H1 (cell line): ENCODE measurements around the gene GUCA1A. TPM values are rescaled to one million over a fixed set of nuclear protein-coding genes. Genes with fewer than 3 reads are reported as not detected.

ENCODE experiments used
- CTCF ChIA-PET: fragments of 300-600 bp; sonication (Branson Sonifier 250); formaldehyde crosslinking; loops from one replicate; lab custom pipeline; 2021; ENCODE audit not compliant: partially characterized antibody; lab: Charles Lee
- POLR2A ChIA-PET: fragments of 300-600 bp; sonication (Branson Sonifier 250); formaldehyde crosslinking; loops from one replicate; lab custom pipeline; 2021; ENCODE audit warnings: inconsistent platforms; ENCODE audit not compliant: partially characterized antibody; lab: Charles Lee
- DNase-seq, 2 experiments: peaks; one replicate each; pipeline versions ENCODE4 v3.0.0 to v3.0.0-alpha.2; 2010 to 2022; ENCODE audit warnings: low spot score in 2 of 2, low read depth in 1 of 2, mixed read lengths in 1 of 2
- FAIRE-seq: peaks from 2 replicates; lab custom pipeline; 2011; peaks lifted over from hg19 to GRCh38; lab: Jason Lieb, UNC
- H2AFZ ChIP-seq: 2 replicates; pipeline ENCODE4 v1.8.1; 2012; ENCODE audit warnings: low read length, inconsistent platforms
- H2AK5ac ChIP-seq: 2 replicates; pipeline ENCODE4 v1.6.1; 2013; ENCODE audit warnings: low read depth, low read length
- H2BK120ac ChIP-seq: replicated peaks from 2 replicates; pipeline ENCODE3; 2013; ENCODE audit warnings: low read depth, low read length, inconsistent platforms
- H2BK12ac ChIP-seq: 2 replicates; pipeline ENCODE4 v1.6.1; 2013; ENCODE audit warnings: low read depth, low read length
- H2BK15ac ChIP-seq: 2 replicates; pipeline ENCODE4 v1.6.1; 2013; ENCODE audit warnings: low read length
- H2BK20ac ChIP-seq: 2 replicates; pipeline ENCODE4 v1.6.1; 2013; ENCODE audit warnings: low read length
- H2BK5ac ChIP-seq: 2 replicates; pipeline ENCODE4 v1.6.1; 2013; ENCODE audit warnings: low read depth, low read length
- H3K14ac ChIP-seq: 2 replicates; pipeline ENCODE4 v1.6.1; 2013; ENCODE audit warnings: inconsistent platforms; ENCODE audit not compliant: insufficient read length
- H3K18ac ChIP-seq: 2 replicates; pipeline ENCODE4 v1.6.1; 2013; ENCODE audit warnings: low read length; ENCODE audit errors: extremely low read depth
- H3K23ac ChIP-seq: 2 replicates; pipeline ENCODE4 v1.6.1; 2013; ENCODE audit warnings: inconsistent platforms; ENCODE audit not compliant: insufficient read length
- H3K23me2 ChIP-seq: 2 replicates; pipeline ENCODE4 v1.6.1; 2013; ENCODE audit warnings: low read depth, low read length
- H3K27ac ChIP-seq: 2 replicates; pipeline ENCODE4 v1.6.1; 2011; ENCODE audit warnings: low read depth, low read length, inconsistent platforms
- H3K27me3 ChIP-seq, 4 experiments: replicated peaks in 1 of 4; 1 replicate in 1 of 4; 2 replicates in 3 of 4; pipeline versions ENCODE4 v1.6.1 to v1.8.1; 2011 to 2013; ENCODE audit warnings: low read length in 3 of 4, mild to moderate bottlenecking in 3 of 4, inconsistent platforms in 2 of 4, mixed read lengths in 2 of 4, moderate library complexity in 1 of 4; ENCODE audit not compliant: control insufficient read depth in 3 of 4, insufficient read depth in 3 of 4; ENCODE audit errors: extremely low read depth in 1 of 4
- H3K36me3 ChIP-seq, 4 experiments: 2 replicates each; pipeline versions ENCODE4 v1.6.1 to v1.8.1; 2011 to 2013; ENCODE audit warnings: mild to moderate bottlenecking in 4 of 4, low read length in 3 of 4, moderate library complexity in 2 of 4, control low read depth in 1 of 4, inconsistent platforms in 1 of 4; ENCODE audit not compliant: insufficient read depth in 4 of 4, control insufficient read depth in 2 of 4
- H3K4ac ChIP-seq: replicated peaks from 2 replicates; pipeline ENCODE3; 2013; ENCODE audit warnings: low read length, low read depth, mixed read lengths, inconsistent platforms; ENCODE audit not compliant: insufficient read length
- H3K4me1 ChIP-seq, 4 experiments: replicated peaks in 1 of 4; 1 replicate in 1 of 4; 2 replicates in 3 of 4; pipeline versions ENCODE4 v1.6.1 to v1.8.1; 2011 to 2013; ENCODE audit warnings: low read length in 3 of 4, inconsistent platforms in 2 of 4, mixed read lengths in 1 of 4; ENCODE audit not compliant: insufficient read depth in 4 of 4, control insufficient read depth in 3 of 4
- H3K4me2 ChIP-seq, 2 experiments: 2 replicates each; pipeline versions ENCODE4 v1.6.1 to v1.8.1; 2011 to 2013; ENCODE audit warnings: low read depth in 2 of 2, low read length in 2 of 2, control low read depth in 1 of 2, inconsistent platforms in 1 of 2, mild to moderate bottlenecking in 1 of 2; ENCODE audit not compliant: insufficient read depth in 1 of 2
- H3K4me3 ChIP-seq, 4 experiments: fragments of 200-600, 300-600 bp in 1 of 4; sonication (generic), shearing (Covaris generic), sonication (Bioruptor Twin) in 1 of 4; 2 replicates each; pipeline versions ENCODE4 v1.5.1 to v1.8.1; 2011 to 2016; ENCODE audit warnings: low read length in 4 of 4, low read depth in 3 of 4, control low read depth in 2 of 4, inconsistent platforms in 2 of 4, mild to moderate bottlenecking in 2 of 4, mixed read lengths in 1 of 4, moderate library complexity in 1 of 4; ENCODE audit not compliant: insufficient read depth in 2 of 4; ENCODE audit errors: extremely low read depth in 1 of 4
- H3K56ac ChIP-seq: replicated peaks from 2 replicates; pipeline ENCODE3; 2013; ENCODE audit warnings: low read depth, mild to moderate bottlenecking, mixed read lengths, low read length, inconsistent platforms; ENCODE audit not compliant: insufficient read length
- H3K79me1 ChIP-seq: 2 replicates; pipeline ENCODE4 v1.6.1; 2013; ENCODE audit warnings: low read depth, low read length, control low read depth
- H3K79me2 ChIP-seq, 2 experiments: 2 replicates each; pipeline versions ENCODE4 v1.6.1 to v1.8.1; 2012 to 2013; ENCODE audit warnings: low read length in 2 of 2, mild to moderate bottlenecking in 2 of 2, inconsistent platforms in 1 of 2; ENCODE audit not compliant: insufficient read depth in 2 of 2, control insufficient read depth in 1 of 2
- H3K9ac ChIP-seq, 4 experiments: replicated peaks in 1 of 4; 1 replicate in 1 of 4; 2 replicates in 3 of 4; pipeline versions ENCODE4 v1.6.1 to v1.8.1; 2011 to 2013; ENCODE audit warnings: low read depth in 3 of 4, low read length in 3 of 4, control low read depth in 2 of 4, mild to moderate bottlenecking in 2 of 4, moderate library complexity in 2 of 4, inconsistent platforms in 1 of 4; ENCODE audit errors: extremely low read depth in 1 of 4
- H3K9me3 ChIP-seq, 2 experiments: 2 replicates each; pipeline versions ENCODE4 v1.6.1 to v1.8.1; 2012 to 2013; ENCODE audit warnings: mild to moderate bottlenecking in 2 of 2, moderate library complexity in 2 of 2, control low read depth in 1 of 2, inconsistent platforms in 1 of 2, low read depth in 1 of 2, low read length in 1 of 2, mixed read lengths in 1 of 2; ENCODE audit not compliant: insufficient read depth in 2 of 2
- H4K20me1 ChIP-seq, 2 experiments: replicated peaks in 1 of 2; 2 replicates each; pipeline versions ENCODE3 to v1.8.1; 2011 to 2013; ENCODE audit warnings: inconsistent platforms in 2 of 2, low read length in 2 of 2, mild to moderate bottlenecking in 1 of 2; ENCODE audit not compliant: insufficient read depth in 2 of 2, control insufficient read depth in 1 of 2
- H4K5ac ChIP-seq: 2 replicates; pipeline ENCODE4 v1.6.1; 2013; ENCODE audit warnings: low read length, low read depth, mixed read lengths, inconsistent platforms; ENCODE audit not compliant: insufficient read length
- H4K8ac ChIP-seq: 2 replicates; pipeline ENCODE4 v1.8.0; 2013; ENCODE audit warnings: mild to moderate bottlenecking, moderate library complexity, low read length, inconsistent platforms; ENCODE audit not compliant: insufficient read depth; ENCODE audit errors: extremely low read depth
- H4K91ac ChIP-seq: replicated peaks from 2 replicates; pipeline ENCODE3; 2013; ENCODE audit warnings: low read length, mixed read lengths, inconsistent platforms; ENCODE audit not compliant: insufficient read length
- MAX ChIP-seq: IDR thresholded peaks from 2 replicates; pipeline ENCODE4 v1.6.1; 2012; ENCODE audit warnings: inconsistent platforms
- NRF1 ChIP-seq: IDR thresholded peaks from 2 replicates; pipeline ENCODE4 v1.6.1; 2011; ENCODE audit warnings: mild to moderate bottlenecking, low read depth, low read length, improper control_type of control experiment
- PHF8 ChIP-seq: fragments of 200-600 bp; sonication (generic); conservative IDR thresholded peaks from 2 replicates; pipeline ENCODE4 v1.7.1; 2012; ENCODE audit warnings: low read depth, mild to moderate bottlenecking, inconsistent platforms, low read length, moderate library complexity
- POLR2A ChIP-seq, 2 experiments: IDR thresholded peaks; 1 replicate in 1 of 2; 2 replicates in 1 of 2; pipeline ENCODE4 v1.6.1; 2011; ENCODE audit warnings: low read depth in 2 of 2, low read length in 2 of 2, mild to moderate bottlenecking in 2 of 2; ENCODE audit errors: control extremely low read depth in 1 of 2
- SAP30 ChIP-seq: fragments of 300-600 bp; sonication (generic); IDR thresholded peaks from 2 replicates; pipeline ENCODE4 v1.7.1; 2012; ENCODE audit warnings: low read length, moderate library complexity, mild to moderate bottlenecking, inconsistent platforms; ENCODE audit not compliant: insufficient read depth, insufficient replicate concordance
- SIN3A ChIP-seq, 2 experiments: IDR thresholded peaks in 1 of 2; conservative IDR thresholded peaks in 1 of 2; 2 replicates each; pipeline ENCODE4 v1.6.1; 2011 to 2012; ENCODE audit warnings: low read length in 2 of 2, improper control_type of control experiment in 1 of 2, low read depth in 1 of 2, mild to moderate bottlenecking in 1 of 2
- TAF1 ChIP-seq: IDR thresholded peaks from 2 replicates; pipeline ENCODE4 v1.6.1; 2011; ENCODE audit warnings: mild to moderate bottlenecking, low read depth, low read length
- YY1 ChIP-seq: IDR thresholded peaks from 2 replicates; pipeline ENCODE4 v1.6.1; 2011; ENCODE audit warnings: low read depth, mild to moderate bottlenecking, low read length
- WGBS, 2 experiments: shearing (Covaris generic) in 1 of 2; methylation state at CpG; one replicate each; pipeline versions ENCODE4 v1.1.6 to v1.1.7; 2013 to 2015; ENCODE audit warnings: low lambda C conversion rate in 2 of 2, mixed read lengths in 2 of 2, inconsistent platforms in 1 of 2, low coverage in 1 of 2, missing lambda C conversion rate in 1 of 2; ENCODE audit not compliant: insufficient replicate concordance in 2 of 2, insufficient coverage in 1 of 2, insufficient read length in 1 of 2; ENCODE audit errors: extremely low coverage in 1 of 2, missing lambda C conversion rate in 1 of 2; 5-methylcytosine and 5-hydroxymethylcytosine counted together
- polyA plus RNA-seq, 7 experiments: library from polyadenylated mRNA; depleted of rRNA in 3 of 7; stranded (reverse) in 5 of 7; unstranded in 2 of 7; fragments of >200 nt in 5 of 7; fragments of 200-250 nt in 2 of 7; gene quantifications; 1 replicate in 5 of 7; 2 replicates in 1 of 7; 4 replicates in 1 of 7; pipeline versions ENCODE4 v1.2.1 to v1.2.3, GENCODE V29; 2011 to 2013; ENCODE audit warnings: missing spikeins in 2 of 7, mixed read lengths in 2 of 7
- total RNA-seq: library from RNA; stranded (reverse); fragmentation: NEBNext Ultra II Directional; extraction: Animal tissue kit (Norgen Biotek cat#: 25700); gene quantifications from 2 replicates; pipeline ENCODE4 v1.2.1, GENCODE V29; 2021

Gene GUCA1A
- total and polyA plus RNA-seq, 2 of the 8 experiments (the other 6 are each of a cell fraction or from before 2014, with no cell fraction given), result 4.6 to 24.6 TPM

GRCh38 chr6:42177514-42178364 is 4.6 kb downstream of the GUCA1A start:
- Histone ChIP-seq H3K27me3 (no peaks in the 10 kb centered on the region; a peak in 1 of 7 replicates), H2BK15ac (0 out of 2 replicates have a peak overlapping the region, but pooled peaks have one; percentile 32), H3K23ac (no peak overlapping the region), H4K20me1 (no peaks in the 10 kb centered on the region), H3K27ac (peak overlapping the region; percentile 3; the same call in 1 of the 2 replicates), H4K8ac (peak overlapping the region; percentile 72), H2BK20ac (peak overlapping the region; percentile 90; the same call in 1 of the 2 replicates), H2BK120ac (peak overlapping the region; percentile 2), H2BK5ac (peak overlapping the region; percentile 77; the same call in 1 of the 2 replicates), H3K9me3 (no peaks in the 10 kb centered on the region), H3K79me1 (no peaks in the 10 kb centered on the region), H3K23me2 (peaks cover 4% of the 10 kb centered on the region), H3K4ac (no peak overlapping the region), H3K4me2 (peak overlapping the region; percentile 93 to 94), H3K4me3 (peak overlapping the region; percentile 54 to 66 (median 58)), H3K18ac (peak overlapping the region; percentile 80), H3K79me2 (no peaks in the 10 kb centered on the region), H3K36me3 (no peaks in the 10 kb centered on the region), H2AFZ (peak overlapping the region; percentile 65), H2BK12ac (peak overlapping the region; percentile 80; the same call in 1 of the 2 replicates), H3K56ac (no peak overlapping the region), H2AK5ac (no peak overlapping the region), H3K14ac (no peak overlapping the region), H3K9ac (peak overlapping the region in 2 of 4 experiments; percentile 7 to 10; a peak in 2 of 7 replicates), H4K5ac (peak overlapping the region; percentile 10), H3K4me1 (peaks cover 3 to 15% (median 9%) of the 10 kb centered on the region in 4 experiments), H4K91ac (peak overlapping the region; percentile 29)
- TF ChIP-seq YY1 (0 out of 2 replicates have a peak, but pooled peaks have one; percentile 51), PHF8 (0 out of 2 replicates have a peak, but pooled peaks have one; percentile 2), SAP30 (peak; percentile 92), NRF1 (no peak), TAF1 (0 out of 2 replicates have a peak, but pooled peaks have one; percentile 31), SIN3A (conservative IDR thresholded peaks at IDR 0.05 in 1 of 2, IDR thresholded peaks at IDR 0.05 in 1 of 2; ENCODE audit: low read depth in 1 of 2, low read length in 2 of 2) (peak; percentile 45 to 65; a peak in 1 of 4 replicates), MAX (peak; percentile 36; the same call in 1 of the 2 replicates), POLR2A (IDR thresholded peaks at IDR 0.05; ENCODE audit: control extremely low read depth in 1 of 2, low read depth in 2 of 2, low read length in 2 of 2) (no peak)
- ChIA-PET POLR2A (interaction anchor here (0.7 to 2.3 kb wide), 8 partner anchors 9 to 558 kb away, joined by 3 to 7 read pairs (median 3); partner anchors contain the start of gene C6orf132), CTCF (interaction anchor here (0.6 to 3.2 kb wide), 15 partner anchors 8 to 241 kb away, joined by 3 to 12 read pairs (median 4); partner anchors contain the start of gene C6orf132)
- FAIRE-seq, result no peak
- DNase-seq, result peak; percentile 33 to 96
- WGBS, 2 experiments, result 7% methylated on average over 27 of the region's 27 CpGs; no CpG with 5 or more reads in 1 of the 2 experiments
